Islet of Langerhans (tissue), 1 donor: Measurements from ENCODE around the gene TBCEL.
A peak's percentile ranks its signal among the peaks of the same experiment; 100 is the strongest.
"Not testable (repeated sequence)": the region's sequence is repeated elsewhere in the genome, so short reads cannot be mapped to it uniquely, and the experiment has no call there.

Experiments
- FAIRE-seq: peaks from one replicate; lab custom pipeline; 2011; peaks lifted over from hg19 to GRCh38; lab: Jason Lieb, UNC

Gene TBCEL

GRCh38 chr11:121023848-121024751, at the start of gene TBCEL:
Gene TBCEL, plus strand, starts transcription at chr11:121024102. Its CDS starts 21,589 bp downstream, at chr11:121045691.
- no peak for FAIRE-seq

GRCh38 chr11:120974466-120974865, 49.4 kb upstream of the TBCEL start:
- FAIRE-seq, result no peak

GRCh38 chr11:120974965-120975364, 48.9 kb upstream of the TBCEL start:
- FAIRE-seq, result no peak

GRCh38 chr11:120977266-120978137, 46.4 kb upstream of the TBCEL start:
- FAIRE-seq, result no peak

GRCh38 chr11:120978701-120979100, 45.2 kb upstream of the TBCEL start:
- no peak for FAIRE-seq

GRCh38 chr11:120985718-120986569, 38.0 kb upstream of the TBCEL start:
- no peak for FAIRE-seq

GRCh38 chr11:120988603-120989002, 35.3 kb upstream of the TBCEL start:
- FAIRE-seq, result no peak

GRCh38 chr11:120991830-120992686, 31.8 kb upstream of the TBCEL start:
- FAIRE-seq, result no peak

GRCh38 chr11:120994091-120994859, 29.6 kb upstream of the TBCEL start:
- FAIRE-seq, result no peak

- FAIRE-seq, result no peak
Observed at GRCh38 chr11:120995184-120995583, 28.7 kb upstream of the TBCEL start.

GRCh38 chr11:120996973-120997372, 26.9 kb upstream of the TBCEL start:
- FAIRE-seq, result no peak

GRCh38 chr11:120998581-120998980, 25.3 kb upstream of the TBCEL start:
- FAIRE-seq, result no peak

- FAIRE-seq, result no peak
Observed at GRCh38 chr11:121004206-121004840, 19.6 kb upstream of the TBCEL start.

- no peak for FAIRE-seq
Observed at GRCh38 chr11:121006922-121007321, 17.0 kb upstream of the TBCEL start.

- no peak for FAIRE-seq
Observed at GRCh38 chr11:121008551-121008950, 15.4 kb upstream of the TBCEL start.

- FAIRE-seq, result no peak
Observed at GRCh38 chr11:121012091-121012490, 11.8 kb upstream of the TBCEL start.

- no peak for FAIRE-seq
Observed at GRCh38 chr11:121018746-121019145, 5.2 kb upstream of the TBCEL start.

- FAIRE-seq, result not testable (repeated sequence)
Observed at GRCh38 chr11:121021718-121022117, 2.2 kb upstream of the TBCEL start.

- peak; percentile 78 for FAIRE-seq
Observed at GRCh38 chr11:121024989-121025388, 1.1 kb downstream of the TBCEL start.

GRCh38 chr11:121029153-121029552, 5.3 kb downstream of the TBCEL start:
- FAIRE-seq, result no peak
